Duodenal mucosa (tissue), 2 donors: Measurements from ENCODE around the gene BBX.
"Not testable (repeated sequence)": the region's sequence is repeated elsewhere in the genome, so short reads cannot be mapped to it uniquely, and the experiment has no call there.

Experiments
- H3K27ac ChIP-seq: one replicate; pipeline ENCODE4 v1.7.0; 2013; ENCODE audit warnings: low read depth, low read length
- H3K27me3 ChIP-seq, 2 donors: one replicate each; pipeline ENCODE4 v1.7.0; 2013; ENCODE audit warnings: low read length in 2 of 2, control low read depth in 1 of 2; ENCODE audit not compliant: insufficient read depth in 2 of 2, control insufficient read depth in 1 of 2
- H3K36me3 ChIP-seq, 2 donors: one replicate each; pipeline ENCODE4 v1.7.0; 2013; ENCODE audit warnings: low read length in 2 of 2, control low read depth in 1 of 2; ENCODE audit not compliant: insufficient read depth in 2 of 2, control insufficient read depth in 1 of 2
- H3K4me1 ChIP-seq, 2 donors: one replicate each; pipeline ENCODE4 v1.7.0; 2013; ENCODE audit warnings: low read length in 2 of 2, control low read depth in 1 of 2; ENCODE audit not compliant: insufficient read depth in 2 of 2, control insufficient read depth in 1 of 2
- H3K4me3 ChIP-seq, 2 donors: one replicate each; pipeline ENCODE4 v1.7.0; 2013; ENCODE audit warnings: low read length in 2 of 2, low read depth in 1 of 2
- H3K9ac ChIP-seq, 2 donors: one replicate each; pipeline ENCODE4 v1.7.0; 2013; ENCODE audit warnings: low read length in 2 of 2, low read depth in 1 of 2
- H3K9me3 ChIP-seq, 2 donors: one replicate each; pipeline ENCODE4 v1.7.0; 2013; ENCODE audit warnings: low read length in 2 of 2, control low read depth in 1 of 2; ENCODE audit not compliant: control insufficient read depth in 1 of 2

Gene BBX

GRCh38 chr3:107819656-107820055, 296.9 kb downstream of the BBX start:
- H3K4me3 ChIP-seq, result no peak overlapping the region
- H3K4me1 ChIP-seq, result no peaks in the 10 kb centered on the region
- no peak overlapping the region for H3K9ac ChIP-seq
- no peak overlapping the region for H3K27ac ChIP-seq
- H3K9me3 ChIP-seq, result no peaks in the 10 kb centered on the region
- H3K36me3 ChIP-seq, result no peaks in the 10 kb centered on the region
- peaks cover 0 to 3% of the 10 kb centered on the region in 2 donors for H3K27me3 ChIP-seq

- Histone ChIP-seq H3K4me3 (no peak overlapping the region), H3K9me3 (no peaks in the 10 kb centered on the region), H3K27ac (no peak overlapping the region), H3K36me3 (no peaks in the 10 kb centered on the region), H3K27me3 (peaks cover 0 to 3% of the 10 kb centered on the region in 2 donors), H3K9ac (no peak overlapping the region), H3K4me1 (no peaks in the 10 kb centered on the region)
These were observed 299.5 kb downstream of the BBX start for GRCh38 chr3:107822308-107822707.

- Histone ChIP-seq H3K4me1 (no peaks in the 10 kb centered on the region), H3K4me3 (no peak overlapping the region), H3K9ac (no peak overlapping the region), H3K27ac (no peak overlapping the region), H3K36me3 (no peaks in the 10 kb centered on the region), H3K27me3 (no peaks in the 10 kb centered on the region), H3K9me3 (no peaks in the 10 kb centered on the region)
These were observed 302.1 kb downstream of the BBX start for GRCh38 chr3:107824822-107825371.

- Histone ChIP-seq H3K9ac (no peak overlapping the region), H3K9me3 (no peaks in the 10 kb centered on the region), H3K36me3 (no peaks in the 10 kb centered on the region), H3K4me3 (no peak overlapping the region), H3K27me3 (no peaks in the 10 kb centered on the region), H3K4me1 (no peaks in the 10 kb centered on the region), H3K27ac (no peak overlapping the region)
These were observed 302.8 kb downstream of the BBX start for GRCh38 chr3:107825556-107825955.

GRCh38 chr3:107826727-107827126, 304.0 kb downstream of the BBX start:
- H3K4me1 ChIP-seq, result no peaks in the 10 kb centered on the region
- H3K36me3 ChIP-seq, result no peaks in the 10 kb centered on the region
- no peak overlapping the region for H3K4me3 ChIP-seq
- no peaks in the 10 kb centered on the region for H3K9me3 ChIP-seq
- H3K27ac ChIP-seq, result no peak overlapping the region
- no peaks in the 10 kb centered on the region for H3K27me3 ChIP-seq
- no peak overlapping the region for H3K9ac ChIP-seq

GRCh38 chr3:107829185-107829584, 306.4 kb downstream of the BBX start:
- Histone ChIP-seq H3K27ac (no peak overlapping the region), H3K9ac (no peak overlapping the region), H3K4me1 (no peaks in the 10 kb centered on the region), H3K27me3 (no peaks in the 10 kb centered on the region), H3K36me3 (no peaks in the 10 kb centered on the region), H3K4me3 (no peak overlapping the region), H3K9me3 (no peaks in the 10 kb centered on the region)

GRCh38 chr3:107831590-107831989, 308.8 kb downstream of the BBX start:
- no peak overlapping the region for H3K4me3 ChIP-seq
- H3K4me1 ChIP-seq, result no peaks in the 10 kb centered on the region
- H3K9me3 ChIP-seq, result no peaks in the 10 kb centered on the region
- H3K27ac ChIP-seq, result no peak overlapping the region
- no peaks in the 10 kb centered on the region for H3K27me3 ChIP-seq
- H3K9ac ChIP-seq, result no peak overlapping the region
- no peaks in the 10 kb centered on the region for H3K36me3 ChIP-seq

- H3K9ac ChIP-seq, result no peak overlapping the region
- no peak overlapping the region for H3K27ac ChIP-seq
- no peaks in the 10 kb centered on the region for H3K9me3 ChIP-seq
- no peak overlapping the region for H3K4me3 ChIP-seq
- H3K27me3 ChIP-seq, result no peaks in the 10 kb centered on the region
- no peaks in the 10 kb centered on the region for H3K4me1 ChIP-seq
- H3K36me3 ChIP-seq, result no peaks in the 10 kb centered on the region
These were observed 310.3 kb downstream of the BBX start for GRCh38 chr3:107833043-107833442.

GRCh38 chr3:107833722-107834416, 311.1 kb downstream of the BBX start:
- H3K4me3 ChIP-seq, result no peak overlapping the region
- H3K36me3 ChIP-seq, result no peaks in the 10 kb centered on the region
- no peak overlapping the region for H3K9ac ChIP-seq
- no peaks in the 10 kb centered on the region for H3K4me1 ChIP-seq
- no peaks in the 10 kb centered on the region for H3K9me3 ChIP-seq
- H3K27me3 ChIP-seq, result no peaks in the 10 kb centered on the region
- no peak overlapping the region for H3K27ac ChIP-seq

- H3K36me3 ChIP-seq, H3K27ac ChIP-seq, H3K27me3 ChIP-seq, H3K4me3 ChIP-seq, H3K9ac ChIP-seq, H3K9me3 ChIP-seq, H3K4me1 ChIP-seq: not testable (repeated sequence)
These were observed 312.2 kb downstream of the BBX start for GRCh38 chr3:107835001-107835400.
